Mucosa of rectum (tissue), 2 donors: ENCODE results near the gene IL25.
"Not testable (repeated sequence)": the region's sequence is repeated elsewhere in the genome, so short reads cannot be mapped to it uniquely, and the experiment has no call there.

Source experiments
- H3K27ac ChIP-seq, 2 donors: one replicate each; pipeline ENCODE4 v1.7.0; 2013; ENCODE audit warnings: inconsistent platforms in 2 of 2, low read depth in 2 of 2, low read length in 2 of 2
- H3K27me3 ChIP-seq, 2 donors: one replicate each; pipeline ENCODE4 v1.7.0; 2013; ENCODE audit warnings: low read length in 2 of 2; ENCODE audit not compliant: control insufficient read depth in 2 of 2, insufficient read depth in 2 of 2
- H3K36me3 ChIP-seq, 2 donors: one replicate each; pipeline ENCODE4 v1.7.0; 2013; ENCODE audit warnings: low read length in 2 of 2; ENCODE audit not compliant: control insufficient read depth in 2 of 2, insufficient read depth in 2 of 2
- H3K4me1 ChIP-seq, 2 donors: one replicate each; pipeline ENCODE4 v1.7.0; 2013; ENCODE audit warnings: low read length in 2 of 2, mild to moderate bottlenecking in 1 of 2; ENCODE audit not compliant: control insufficient read depth in 2 of 2, insufficient read depth in 2 of 2
- H3K4me3 ChIP-seq, 2 donors: one replicate each; pipeline ENCODE4 v1.7.0; 2013; ENCODE audit warnings: low read length in 2 of 2
- H3K9ac ChIP-seq, 2 donors: one replicate each; pipeline ENCODE4 v1.7.0; 2013; ENCODE audit warnings: low read length in 2 of 2, low read depth in 1 of 2, mild to moderate bottlenecking in 1 of 2
- H3K9me3 ChIP-seq, 2 donors: one replicate each; pipeline ENCODE4 v1.7.0; 2013; ENCODE audit warnings: low read length in 2 of 2; ENCODE audit not compliant: control insufficient read depth in 2 of 2
- donor health status: healthy.
- donor health status: Normal muscosa, but diverticular disease.

IL25 gene

GRCh38 chr14:23380976-23381375 is 8.4 kb downstream of the IL25 start:
- Histone ChIP-seq H3K27me3 (peaks cover 0 to 3% of the 10 kb centered on the region in 2 donors), H3K9ac (no peak overlapping the region), H3K9me3 (no peaks in the 10 kb centered on the region), H3K4me3 (no peak overlapping the region), H3K27ac (no peak overlapping the region), H3K36me3 (no peaks in the 10 kb centered on the region), H3K4me1 (peaks cover 0 to 4% of the 10 kb centered on the region in 2 donors)

DNA sequence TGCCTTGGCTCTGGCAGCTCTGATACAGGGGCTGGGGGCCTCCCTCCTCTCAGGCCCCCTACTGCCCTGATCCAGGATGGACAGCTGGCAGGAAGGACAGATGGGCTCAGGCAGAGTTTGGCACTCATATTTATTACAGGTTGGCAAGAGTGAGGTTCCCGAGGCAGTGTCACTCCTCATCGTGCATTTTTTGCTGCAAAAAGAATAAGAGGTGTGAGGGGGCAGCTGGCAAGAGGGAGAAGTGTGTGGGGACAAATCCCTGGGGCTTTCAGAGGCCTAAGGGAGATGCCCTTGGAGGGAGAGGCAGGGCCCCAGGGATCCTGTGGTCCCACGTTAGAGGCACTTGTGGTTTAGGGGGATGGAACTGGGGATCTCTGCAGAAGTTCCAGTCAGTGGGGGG is 9.3 kb downstream of the IL25 start:
- Histone ChIP-seq H3K27ac (no peak overlapping the region), H3K36me3 (no peaks in the 10 kb centered on the region), H3K27me3 (peaks cover 0 to 3% of the 10 kb centered on the region in 2 donors), H3K4me3 (no peak overlapping the region), H3K9ac (no peak overlapping the region), H3K4me1 (peaks cover 0 to 4% of the 10 kb centered on the region in 2 donors), H3K9me3 (no peaks in the 10 kb centered on the region)

DNA sequence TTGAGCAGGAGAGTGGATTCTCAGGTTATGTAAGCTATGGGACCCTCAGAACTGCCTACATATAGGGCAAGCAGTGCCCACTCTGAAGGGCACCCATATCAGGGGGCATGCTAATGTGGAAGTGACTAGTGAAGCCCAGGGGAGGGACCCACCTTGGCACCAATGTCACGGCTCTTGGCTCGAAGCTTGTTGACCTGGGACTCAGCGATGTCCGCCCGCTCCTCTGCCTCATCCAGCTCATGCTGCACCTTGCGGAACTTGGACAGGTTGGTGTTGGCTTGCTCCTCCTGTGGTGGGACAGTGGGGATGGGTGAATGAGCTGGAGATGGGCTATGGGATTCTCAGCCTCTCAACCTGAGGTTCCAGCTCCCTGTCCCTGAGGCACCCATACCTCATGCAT is 9.7 kb downstream of the IL25 start:
- H3K9ac ChIP-seq, result no peak overlapping the region
- H3K9me3 ChIP-seq, result no peaks in the 10 kb centered on the region
- peaks cover 0 to 4% of the 10 kb centered on the region in 2 donors for H3K4me1 ChIP-seq
- H3K4me3 ChIP-seq, result no peak overlapping the region
- no peaks in the 10 kb centered on the region for H3K36me3 ChIP-seq
- peaks cover 0 to 3% of the 10 kb centered on the region in 2 donors for H3K27me3 ChIP-seq
- H3K27ac ChIP-seq, result no peak overlapping the region

GRCh38 chr14:23382731-23383440 is 10.3 kb downstream of the IL25 start:
- Histone ChIP-seq H3K4me1 (peaks cover 0 to 4% of the 10 kb centered on the region in 2 donors), H3K9me3 (no peaks in the 10 kb centered on the region), H3K27me3 (peaks cover 0 to 3% of the 10 kb centered on the region in 2 donors), H3K27ac (no peak overlapping the region), H3K36me3 (no peaks in the 10 kb centered on the region), H3K9ac (no peak overlapping the region), H3K4me3 (no peak overlapping the region)

DNA sequence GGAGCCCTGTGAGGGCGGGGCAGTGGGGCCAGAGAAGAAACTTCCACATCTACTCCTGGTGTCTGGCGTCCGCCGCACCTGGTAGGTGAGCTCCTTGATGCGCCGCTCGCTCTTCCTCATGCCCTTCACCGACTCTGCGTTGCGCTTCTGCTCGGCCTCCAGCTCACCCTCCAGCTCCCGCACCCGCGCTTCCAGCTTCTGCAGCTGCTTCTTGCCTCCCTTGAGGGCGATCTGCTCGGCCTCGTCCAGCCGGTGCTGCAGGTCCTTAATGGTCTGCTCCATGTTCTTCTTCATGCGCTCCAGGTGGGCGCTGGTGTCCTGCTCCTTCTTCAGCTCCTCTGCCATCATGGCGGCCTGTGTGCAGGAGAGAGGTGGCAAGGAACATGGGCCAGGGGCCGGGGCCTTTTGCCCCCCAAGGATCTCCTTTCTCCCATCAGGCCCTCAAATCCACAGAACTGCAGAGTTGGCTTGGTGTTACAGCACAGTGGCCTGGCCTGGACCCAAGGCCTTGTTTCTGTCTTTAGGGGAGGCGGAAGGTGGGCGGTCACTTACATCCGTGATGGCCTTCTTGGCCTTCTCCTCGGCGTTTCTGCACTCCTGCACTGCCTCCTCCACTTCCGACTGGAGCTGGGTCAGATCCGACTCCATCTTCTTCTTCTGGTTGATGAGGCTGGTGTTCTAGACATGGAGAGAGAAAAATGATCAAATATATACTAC is 11.9 kb downstream of the IL25 start:
- H3K36me3 ChIP-seq, result no peaks in the 10 kb centered on the region
- H3K27me3 ChIP-seq, result peaks cover 0 to 3% of the 10 kb centered on the region in 2 donors

GRCh38 chr14:23385244-23385641 is 12.6 kb downstream of the IL25 start:
- no peak overlapping the region for H3K27ac ChIP-seq
- no peaks in the 10 kb centered on the region for H3K36me3 ChIP-seq
- H3K9ac ChIP-seq, result no peak overlapping the region
- H3K4me3 ChIP-seq, result no peak overlapping the region
- H3K27me3 ChIP-seq, result no peaks in the 10 kb centered on the region
- no peaks in the 10 kb centered on the region for H3K9me3 ChIP-seq
- peaks cover 0 to 3% of the 10 kb centered on the region in 2 donors for H3K4me1 ChIP-seq

More for the DNA sequence above, 11.9 kb downstream of the IL25 start:
- Histone ChIP-seq H3K4me3 (no peak overlapping the region), H3K9me3 (no peaks in the 10 kb centered on the region), H3K9ac (no peak overlapping the region), H3K27ac (no peak overlapping the region), H3K4me1 (peaks cover 0 to 4% of the 10 kb centered on the region in 2 donors)

GRCh38 chr14:23385642-23386265 is 13.1 kb downstream of the IL25 start:
- H3K27me3 ChIP-seq, result no peaks in the 10 kb centered on the region
- no peak overlapping the region for H3K4me3 ChIP-seq
- H3K36me3 ChIP-seq, result no peaks in the 10 kb centered on the region

DNA sequence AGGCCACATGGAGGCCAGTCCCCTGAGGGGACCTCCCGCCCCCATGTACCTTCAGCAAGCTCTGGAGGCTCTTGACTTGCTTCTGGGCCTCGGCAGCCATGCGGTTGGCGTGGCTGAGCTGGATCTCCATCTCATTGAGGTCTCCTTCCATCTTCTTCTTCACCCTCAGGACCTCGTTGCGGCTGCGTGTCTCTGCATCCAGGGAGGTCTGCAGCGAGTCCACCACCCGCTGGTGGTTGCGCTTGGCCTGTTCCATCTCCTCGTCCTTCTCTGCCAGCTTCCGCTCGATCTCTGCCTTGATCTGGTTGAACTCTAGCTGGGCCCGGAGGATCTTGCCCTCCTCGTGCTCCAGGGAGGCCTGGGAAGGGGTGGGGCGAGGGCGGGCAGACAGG is 13.7 kb downstream of the IL25 start:
- H3K9me3 ChIP-seq, H3K27me3 ChIP-seq, H3K27ac ChIP-seq, H3K36me3 ChIP-seq, H3K4me1 ChIP-seq, H3K4me3 ChIP-seq, H3K9ac ChIP-seq: not testable (repeated sequence)

More at GRCh38 chr14:23385642-23386265, 13.1 kb downstream of the IL25 start:
- Histone ChIP-seq H3K27ac (no peak overlapping the region), H3K4me1 (no peaks in the 10 kb centered on the region), H3K9ac (no peak overlapping the region), H3K9me3 (no peaks in the 10 kb centered on the region)

GRCh38 chr14:23386999-23387398 is 14.4 kb downstream of the IL25 start:
- Histone ChIP-seq H3K4me1 (no peaks in the 10 kb centered on the region), H3K9ac (no peak overlapping the region), H3K27ac (no peak overlapping the region), H3K27me3 (no peaks in the 10 kb centered on the region), H3K9me3 (no peaks in the 10 kb centered on the region), H3K36me3 (no peaks in the 10 kb centered on the region), H3K4me3 (no peak overlapping the region)
